Skeletal muscle satellite cell (primary cell): ENCODE measurements around the gene LRRN4CL.
"Not testable (repeated sequence)": the region's sequence is repeated elsewhere in the genome, so short reads cannot be mapped to it uniquely, and the experiment has no call there.

Experiments
- H3K27me3 ChIP-seq: 2 replicates; pipeline ENCODE4 v1.7.0; 2013; ENCODE audit warnings: low read length; ENCODE audit not compliant: control insufficient read depth, insufficient read depth
- H3K36me3 ChIP-seq: 2 replicates; pipeline ENCODE4 v1.7.0; 2013; ENCODE audit warnings: mild to moderate bottlenecking, control low read depth, low read length; ENCODE audit not compliant: insufficient read depth
- H3K4me1 ChIP-seq: 2 replicates; pipeline ENCODE4 v1.7.0; 2013; ENCODE audit warnings: low read length; ENCODE audit not compliant: control insufficient read depth, insufficient read depth
- H3K4me2 ChIP-seq: 2 replicates; pipeline ENCODE4 v1.7.0; 2013; ENCODE audit warnings: mild to moderate bottlenecking, low read length
- H3K4me3 ChIP-seq: 2 replicates; pipeline ENCODE4 v1.7.0; 2013; ENCODE audit warnings: low read length
- H3K9ac ChIP-seq: 2 replicates; pipeline ENCODE4 v1.7.0; 2013; ENCODE audit warnings: mild to moderate bottlenecking, low read depth, low read length, moderate library complexity
- H3K9me3 ChIP-seq: replicated peaks from 2 replicates; pipeline ENCODE4 v1.7.0; 2013; ENCODE audit warnings: mild to moderate bottlenecking, control low read depth, low read length

The LRRN4CL gene

GRCh38 chr11:62687508-62688396, 1.6 kb downstream of the LRRN4CL start:
- Histone ChIP-seq H3K4me1 (peaks cover 21% of the 10 kb centered on the region), H3K9ac (no peak overlapping the region), H3K36me3 (peaks cover 24% of the 10 kb centered on the region), H3K4me3 (no peak overlapping the region), H3K4me2 (peak overlapping the region; percentile 6), H3K27me3 (no peaks in the 10 kb centered on the region), H3K9me3 (no peaks in the 10 kb centered on the region)

GRCh38 chr11:62682518-62682917, 6.8 kb downstream of the LRRN4CL start:
- no peak overlapping the region for H3K4me2 ChIP-seq

GRCh38 chr11:62680825-62681240, 8.5 kb downstream of the LRRN4CL start:
- peaks cover 24% of the 10 kb centered on the region for H3K4me1 ChIP-seq
- no peak overlapping the region for H3K9ac ChIP-seq
- H3K27me3 ChIP-seq: no peaks in the 10 kb centered on the region
- H3K4me2 ChIP-seq: no peak overlapping the region
- no peak overlapping the region for H3K4me3 ChIP-seq
- H3K9me3 ChIP-seq: no peaks in the 10 kb centered on the region
- peaks cover 13% of the 10 kb centered on the region for H3K36me3 ChIP-seq

More at GRCh38 chr11:62682518-62682917, 6.8 kb downstream of the LRRN4CL start:
- no peak overlapping the region for H3K4me3 ChIP-seq
- H3K9me3 ChIP-seq: no peaks in the 10 kb centered on the region
- no peaks in the 10 kb centered on the region for H3K27me3 ChIP-seq
- H3K36me3 ChIP-seq: peaks cover 2% of the 10 kb centered on the region
- peaks cover 20% of the 10 kb centered on the region for H3K4me1 ChIP-seq
- H3K9ac ChIP-seq: no peak overlapping the region

- no peaks in the 10 kb centered on the region for H3K9me3 ChIP-seq
- H3K4me1 ChIP-seq: peaks cover 24% of the 10 kb centered on the region
- H3K4me3 ChIP-seq: peak within 1 kb of the TSS; percentile 91
- peak within 1 kb of the TSS; percentile 85 for H3K4me2 ChIP-seq
- peak within 1 kb of the TSS; percentile 96 for H3K9ac ChIP-seq
- peaks cover 17% of the 10 kb centered on the region for H3K36me3 ChIP-seq
- H3K27me3 ChIP-seq: no peaks in the 10 kb centered on the region
These were observed 10.3 kb downstream of the LRRN4CL start, which contains the start of gene UBXN1 for GRCh38 chr11:62678770-62679696. TSS of gene UBXN1 (minus strand) at chr11:62679073. CDS start at chr11:62678923, 150 bp downstream.

- Histone ChIP-seq H3K36me3 (peaks cover 17% of the 10 kb centered on the region), H3K9me3 (no peaks in the 10 kb centered on the region), H3K4me2 (peak overlapping the region; percentile 85), H3K4me1 (peaks cover 25% of the 10 kb centered on the region), H3K27me3 (no peaks in the 10 kb centered on the region), H3K4me3 (peak overlapping the region; percentile 91), H3K9ac (peak overlapping the region; percentile 96)
These were observed 10.9 kb downstream of the LRRN4CL start for GRCh38 chr11:62678433-62678769.

- Histone ChIP-seq H3K4me2 (peak overlapping the region; percentile 85), H3K27me3 (no peaks in the 10 kb centered on the region), H3K36me3 (peaks cover 21% of the 10 kb centered on the region), H3K4me3 (peak overlapping the region; percentile 91), H3K9me3 (no peaks in the 10 kb centered on the region), H3K9ac (peak overlapping the region; percentile 96), H3K4me1 (peaks cover 32% of the 10 kb centered on the region)
These were observed 11.6 kb downstream of the LRRN4CL start for GRCh38 chr11:62677714-62678113.

- Histone ChIP-seq H3K9ac (no peak overlapping the region), H3K4me3 (no peak overlapping the region), H3K4me2 (peak overlapping the region; percentile 85), H3K36me3 (peaks cover 21% of the 10 kb centered on the region), H3K27me3 (no peaks in the 10 kb centered on the region), H3K9me3 (no peaks in the 10 kb centered on the region), H3K4me1 (peaks cover 37% of the 10 kb centered on the region)
These were observed 12.2 kb downstream of the LRRN4CL start for GRCh38 chr11:62677156-62677555.

- H3K4me1 ChIP-seq: peaks cover 38% of the 10 kb centered on the region
- no peak overlapping the region for H3K4me2 ChIP-seq
- H3K36me3 ChIP-seq: peaks cover 21% of the 10 kb centered on the region
- H3K27me3 ChIP-seq: no peaks in the 10 kb centered on the region
- no peak overlapping the region for H3K4me3 ChIP-seq
- H3K9ac ChIP-seq: no peak overlapping the region
- H3K9me3 ChIP-seq: no peaks in the 10 kb centered on the region
These were observed 12.6 kb downstream of the LRRN4CL start for GRCh38 chr11:62676698-62677097.

- not testable (repeated sequence) for H3K27me3 ChIP-seq, H3K9ac ChIP-seq, H3K4me3 ChIP-seq, H3K9me3 ChIP-seq, H3K4me2 ChIP-seq
- Histone ChIP-seq H3K36me3 (peaks cover 21% of the 10 kb centered on the region), H3K4me1 (peaks cover 36% of the 10 kb centered on the region)
These were observed 13.9 kb downstream of the LRRN4CL start for GRCh38 chr11:62675415-62675814.

- H3K9me3 ChIP-seq: no peaks in the 10 kb centered on the region
- peak overlapping the region; percentile 97 for H3K4me2 ChIP-seq
- peaks cover 32% of the 10 kb centered on the region for H3K4me1 ChIP-seq
- peaks cover 21% of the 10 kb centered on the region for H3K36me3 ChIP-seq
- H3K9ac ChIP-seq: peak overlapping the region; percentile 8
- H3K27me3 ChIP-seq: no peaks in the 10 kb centered on the region
- H3K4me3 ChIP-seq: peak overlapping the region; percentile 92
These were observed 16.2 kb downstream of the LRRN4CL start for GRCh38 chr11:62673196-62673525.

- Histone ChIP-seq H3K36me3 (peaks cover 27% of the 10 kb centered on the region), H3K4me3 (peak within 1 kb of the TSS; percentile 92), H3K9me3 (no peaks in the 10 kb centered on the region), H3K4me1 (peaks cover 30% of the 10 kb centered on the region), H3K27me3 (no peaks in the 10 kb centered on the region), H3K9ac (peak within 1 kb of the TSS; percentile 92), H3K4me2 (peak within 1 kb of the TSS; percentile 97)
These were observed 17.5 kb downstream of the LRRN4CL start, which contains the start of the genes LBHD1 and UQCC3 for GRCh38 chr11:62671608-62672389. TSS of gene LBHD1 (minus strand) at chr11:62672267. CDS start at chr11:62670031, 2,236 bp downstream. TSS of gene UQCC3 (plus strand) at chr11:62671673. CDS start at chr11:62671746, 73 bp downstream.
